ENCODE measurements around the gene ACSM4. TPM values are rescaled to one million over a fixed set of nuclear protein-coding genes. Genes with fewer than 3 reads are reported as not detected.

ACSM4 gene
- total and polyA plus RNA-seq, 9 of the 15 experiments (the other 6 are each of a cell fraction or from before 2014, with no cell fraction given): not detected

GRCh38 chr12:7321624-7322023 lies 17.8 kb downstream of the ACSM4 start:
- no peak overlapping the region for H3K4me3 ChIP-seq
- no TSS peak for BruUV-seq (replicated peaks)
- no peak overlapping the region for H3K9ac ChIP-seq (ENCODE audit: insufficient read depth in 1 of 2, low read depth in 2 of 2, low read length in 2 of 2)
- 22% methylated on average over 2 of the region's 2 CpGs for WGBS (ENCODE audit: insufficient coverage, low coverage, missing lambda C conversion rate)
- no peak overlapping the region for H3K27ac ChIP-seq (ENCODE audit: extremely low read depth, low read depth, low read length)
- H3K36me3 ChIP-seq (ENCODE audit: control insufficient read depth, insufficient read depth, low read length): no peaks in the 10 kb centered on the region
- peaks cover 0 to 4% of the 10 kb centered on the region in 2 experiments; a peak in 2 of 5 replicates for H3K4me1 ChIP-seq (replicated peaks in 1 of 2; ENCODE audit: control insufficient read depth in 2 of 2, insufficient read depth in 2 of 2, low read length in 2 of 2)
- H3K79me2 ChIP-seq (ENCODE audit: control insufficient read depth, insufficient read depth, low read length): no peaks in the 10 kb centered on the region
- ChIA-PET CTCF (ENCODE audit: low intra/inter-chr PET ratio) (no interaction called here), POLR2A (no interaction called here)
- FAIRE-seq: no peak
- H2AFZ ChIP-seq (ENCODE audit: low read depth, low read length): no peak overlapping the region
- intact Hi-C loops (cut with micrococcal nuclease) (loop anchor here (1.0 to 10.0 kb wide), 2 partner anchors 102 to 313 kb away; no protein-coding TSS in a partner anchor), in situ Hi-C loops (cut with MboI) (no loop called here)
- H3K9me1 ChIP-seq (ENCODE audit: control insufficient read depth, insufficient read depth, low read length): no peaks in the 10 kb centered on the region
- no peaks in the 10 kb centered on the region for H3K9me3 ChIP-seq (replicated peaks; ENCODE audit: control insufficient read depth, insufficient read depth, low read depth, low read length)
- no peaks in the 10 kb centered on the region for H4K20me1 ChIP-seq (replicated peaks; ENCODE audit: control insufficient read depth, insufficient read depth, low read length)
- no peaks in the 10 kb centered on the region for H3K27me3 ChIP-seq (ENCODE audit: control insufficient read depth in 2 of 2, insufficient read depth in 2 of 2, low read length in 2 of 2)
- DNase-seq (ENCODE audit: extremely low read depth in 1 of 4, low spot score in 3 of 4): peak in 1 of 4 experiments; percentile 25
- no peak overlapping the region for H3K4me2 ChIP-seq (ENCODE audit: insufficient read depth, low read length)
- ATAC-seq: peak; percentile 78
- TF ChIP-seq ZNF232 (CRISPR knock-in tag; IDR thresholded peaks at IDR 0.05) (no peak), RCOR1 (IDR thresholded peaks at IDR 0.05; ENCODE audit: borderline replicate concordance in 1 of 2, low read depth in 2 of 2, low read length in 2 of 2) (0 out of 4 replicates have a peak, but pooled peaks of 1 of the 2 experiments have one; percentile 13), DNMT1 (IDR thresholded peaks at IDR 0.05) (no peak), RAD21 (CRISPR knock-in tag; conservative IDR thresholded peaks at IDR 0.05 in 1 of 2, IDR thresholded peaks at IDR 0.05 in 1 of 2) (peak; percentile 28 to 69; a peak in 3 of 4 replicates), JUND (IDR thresholded peaks at IDR 0.05; ENCODE audit: borderline replicate concordance, low read depth, low read length) (peak; percentile 18; the same call in 1 of the 2 replicates), JUND (tag; IDR thresholded peaks at IDR 0.05; ENCODE audit: borderline replicate concordance, low read depth, low read length) (no peak), SIN3B (IDR thresholded peaks at IDR 0.05; ENCODE audit: low read depth) (no peak), ESRRA (IDR thresholded peaks at IDR 0.05; ENCODE audit: borderline replicate concordance, low read depth) (0 out of 2 replicates have a peak, but pooled peaks have one; percentile 42), RAD51 (IDR thresholded peaks at IDR 0.05; ENCODE audit: borderline replicate concordance, low read depth) (peak; percentile 68), OTX1 (CRISPR knock-in tag; IDR thresholded peaks at IDR 0.05) (no peak), HCFC1 (IDR thresholded peaks at IDR 0.05; ENCODE audit: low read depth, low read length) (no peak)
- TF ChIP-seq, protein P1, sequence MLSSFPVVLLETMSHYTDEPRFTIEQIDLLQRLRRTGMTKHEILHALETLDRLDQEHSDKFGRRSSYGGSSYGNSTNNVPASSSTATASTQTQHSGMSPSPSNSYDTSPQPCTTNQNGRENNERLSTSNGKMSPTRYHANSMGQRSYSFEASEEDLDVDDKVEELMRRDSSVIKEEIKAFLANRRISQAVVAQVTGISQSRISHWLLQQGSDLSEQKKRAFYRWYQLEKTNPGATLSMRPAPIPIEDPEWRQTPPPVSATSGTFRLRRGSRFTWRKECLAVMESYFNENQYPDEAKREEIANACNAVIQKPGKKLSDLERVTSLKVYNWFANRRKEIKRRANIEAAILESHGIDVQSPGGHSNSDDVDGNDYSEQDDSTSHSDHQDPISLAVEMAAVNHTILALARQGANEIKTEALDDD (IDR thresholded peaks at IDR 0.05): peak; percentile 37; the same call in 1 of the 2 replicates
- TF ChIP-seq, protein P2, sequence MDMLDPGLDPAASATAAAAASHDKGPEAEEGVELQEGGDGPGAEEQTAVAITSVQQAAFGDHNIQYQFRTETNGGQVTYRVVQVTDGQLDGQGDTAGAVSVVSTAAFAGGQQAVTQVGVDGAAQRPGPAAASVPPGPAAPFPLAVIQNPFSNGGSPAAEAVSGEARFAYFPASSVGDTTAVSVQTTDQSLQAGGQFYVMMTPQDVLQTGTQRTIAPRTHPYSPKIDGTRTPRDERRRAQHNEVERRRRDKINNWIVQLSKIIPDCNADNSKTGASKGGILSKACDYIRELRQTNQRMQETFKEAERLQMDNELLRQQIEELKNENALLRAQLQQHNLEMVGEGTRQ (CRISPR knock-in tag; IDR thresholded peaks at IDR 0.05): peak; percentile 75
- TF ChIP-seq, protein P3, sequence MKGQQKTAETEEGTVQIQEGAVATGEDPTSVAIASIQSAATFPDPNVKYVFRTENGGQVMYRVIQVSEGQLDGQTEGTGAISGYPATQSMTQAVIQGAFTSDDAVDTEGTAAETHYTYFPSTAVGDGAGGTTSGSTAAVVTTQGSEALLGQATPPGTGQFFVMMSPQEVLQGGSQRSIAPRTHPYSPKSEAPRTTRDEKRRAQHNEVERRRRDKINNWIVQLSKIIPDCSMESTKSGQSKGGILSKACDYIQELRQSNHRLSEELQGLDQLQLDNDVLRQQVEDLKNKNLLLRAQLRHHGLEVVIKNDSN (CRISPR knock-in tag; IDR thresholded peaks at IDR 0.05): peak; percentile 59
- TF ChIP-seq, protein P4, sequence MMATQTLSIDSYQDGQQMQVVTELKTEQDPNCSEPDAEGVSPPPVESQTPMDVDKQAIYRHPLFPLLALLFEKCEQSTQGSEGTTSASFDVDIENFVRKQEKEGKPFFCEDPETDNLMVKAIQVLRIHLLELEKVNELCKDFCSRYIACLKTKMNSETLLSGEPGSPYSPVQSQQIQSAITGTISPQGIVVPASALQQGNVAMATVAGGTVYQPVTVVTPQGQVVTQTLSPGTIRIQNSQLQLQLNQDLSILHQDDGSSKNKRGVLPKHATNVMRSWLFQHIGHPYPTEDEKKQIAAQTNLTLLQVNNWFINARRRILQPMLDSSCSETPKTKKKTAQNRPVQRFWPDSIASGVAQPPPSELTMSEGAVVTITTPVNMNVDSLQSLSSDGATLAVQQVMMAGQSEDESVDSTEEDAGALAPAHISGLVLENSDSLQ (IDR thresholded peaks at IDR 0.05): peak; percentile 55
- TF ChIP-seq, protein P5, sequence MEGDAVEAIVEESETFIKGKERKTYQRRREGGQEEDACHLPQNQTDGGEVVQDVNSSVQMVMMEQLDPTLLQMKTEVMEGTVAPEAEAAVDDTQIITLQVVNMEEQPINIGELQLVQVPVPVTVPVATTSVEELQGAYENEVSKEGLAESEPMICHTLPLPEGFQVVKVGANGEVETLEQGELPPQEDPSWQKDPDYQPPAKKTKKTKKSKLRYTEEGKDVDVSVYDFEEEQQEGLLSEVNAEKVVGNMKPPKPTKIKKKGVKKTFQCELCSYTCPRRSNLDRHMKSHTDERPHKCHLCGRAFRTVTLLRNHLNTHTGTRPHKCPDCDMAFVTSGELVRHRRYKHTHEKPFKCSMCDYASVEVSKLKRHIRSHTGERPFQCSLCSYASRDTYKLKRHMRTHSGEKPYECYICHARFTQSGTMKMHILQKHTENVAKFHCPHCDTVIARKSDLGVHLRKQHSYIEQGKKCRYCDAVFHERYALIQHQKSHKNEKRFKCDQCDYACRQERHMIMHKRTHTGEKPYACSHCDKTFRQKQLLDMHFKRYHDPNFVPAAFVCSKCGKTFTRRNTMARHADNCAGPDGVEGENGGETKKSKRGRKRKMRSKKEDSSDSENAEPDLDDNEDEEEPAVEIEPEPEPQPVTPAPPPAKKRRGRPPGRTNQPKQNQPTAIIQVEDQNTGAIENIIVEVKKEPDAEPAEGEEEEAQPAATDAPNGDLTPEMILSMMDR (IDR thresholded peaks at IDR 0.05 in 2 of 3, conservative IDR thresholded peaks at IDR 0.05 in 1 of 3; ENCODE audit: insufficient read depth in 2 of 3, low read depth in 1 of 3, low read length in 3 of 3): peak in 1 of 3 experiments; percentile 35; a peak in 1 of 6 replicates
